Stimulated activated memory B cell treated with anti-CD40 and anti-IgM and Interleukin-4, amounts not matched to agents 10 μg/mL and 1 μg/mL and 100 μg/mL, for 72 hours (primary cell): ENCODE data around the gene DBP.
"Not testable (repeated sequence)": the region's sequence is repeated elsewhere in the genome, so short reads cannot be mapped to it uniquely, and the experiment has no call there.

Source experiments
- ATAC-seq: fragments of 150-1000 bp; cut with Tn5 transposase; 2 replicates; pipeline ENCODE4 v1.10.0; 2021
- H3K27ac Mint-ChIP-seq: one replicate; pipeline ENCODE4 v1.8.0; 2022; ENCODE audit warnings: mild to moderate bottlenecking, mixed read lengths
- H3K27me3 Mint-ChIP-seq: one replicate; pipeline ENCODE4 v1.8.0; 2022; ENCODE audit warnings: mixed read lengths
- H3K36me3 Mint-ChIP-seq: one replicate; pipeline ENCODE4 v1.8.0; 2022; ENCODE audit warnings: mixed read lengths
- H3K4me1 Mint-ChIP-seq: one replicate; pipeline ENCODE4 v1.8.0; 2022; ENCODE audit warnings: mixed read lengths
- H3K4me3 Mint-ChIP-seq: one replicate; pipeline ENCODE4 v1.8.0; 2022; ENCODE audit warnings: mild to moderate bottlenecking, moderate library complexity, mixed read lengths
- H3K9me3 Mint-ChIP-seq: one replicate; pipeline ENCODE4 v1.8.0; 2022; ENCODE audit warnings: mixed read lengths

The DBP gene

GRCh38 chr19:48672994-48673393, 35.8 kb upstream of the DBP start, which contains the start of gene NTN5:
Gene NTN5 (minus strand): TSS chr19:48673017. CDS start chr19:48670986, 2,031 bp downstream.
- H3K4me3 Mint-ChIP-seq: no peak within 1 kb of the TSS
- peak; percentile 29 for ATAC-seq
- H3K36me3 Mint-ChIP-seq: no peaks in the 10 kb centered on the region
- H3K9me3 Mint-ChIP-seq: peaks cover 12% of the 10 kb centered on the region
- H3K27me3 Mint-ChIP-seq: peaks cover 22% of the 10 kb centered on the region
- H3K4me1 Mint-ChIP-seq: peaks cover 10% of the 10 kb centered on the region
- H3K27ac Mint-ChIP-seq: peak within 1 kb of the TSS; percentile 46

GRCh38 chr19:48671446-48671995, 34.3 kb upstream of the DBP start:
- Mint-ChIP-seq H3K27ac (peak overlapping the region; percentile 48), H3K9me3 (peaks cover 12% of the 10 kb centered on the region), H3K4me3 (no peak overlapping the region), H3K27me3 (peaks cover 22% of the 10 kb centered on the region), H3K4me1 (peaks cover 10% of the 10 kb centered on the region), H3K36me3 (no peaks in the 10 kb centered on the region)
- no peak for ATAC-seq

- peaks cover 21% of the 10 kb centered on the region for H3K27me3 Mint-ChIP-seq
- no peak overlapping the region for H3K4me3 Mint-ChIP-seq
- H3K4me1 Mint-ChIP-seq: peaks cover 10% of the 10 kb centered on the region
- H3K9me3 Mint-ChIP-seq: peaks cover 12% of the 10 kb centered on the region
- no peaks in the 10 kb centered on the region for H3K36me3 Mint-ChIP-seq
- peak overlapping the region; percentile 48 for H3K27ac Mint-ChIP-seq
- no peak for ATAC-seq
Measured at GRCh38 chr19:48670699-48671445, 33.7 kb upstream of the DBP start.

GRCh38 chr19:48669903-48670668, 32.9 kb upstream of the DBP start:
- H3K27me3 Mint-ChIP-seq: peaks cover 13% of the 10 kb centered on the region
- H3K36me3 Mint-ChIP-seq: no peaks in the 10 kb centered on the region
- no peak overlapping the region for H3K27ac Mint-ChIP-seq
- H3K4me1 Mint-ChIP-seq: peaks cover 3% of the 10 kb centered on the region
- peaks cover 12% of the 10 kb centered on the region for H3K9me3 Mint-ChIP-seq
- no peak for ATAC-seq
- H3K4me3 Mint-ChIP-seq: no peak overlapping the region

- Mint-ChIP-seq H3K9me3 (peaks cover 12% of the 10 kb centered on the region), H3K4me1 (no peaks in the 10 kb centered on the region), H3K36me3 (no peaks in the 10 kb centered on the region), H3K27me3 (peaks cover 4% of the 10 kb centered on the region), H3K27ac (no peak overlapping the region), H3K4me3 (no peak overlapping the region)
- no peak for ATAC-seq
Measured at GRCh38 chr19:48668761-48669160, 31.6 kb upstream of the DBP start.

GRCh38 chr19:48668332-48668731, 31.2 kb upstream of the DBP start:
- Mint-ChIP-seq H3K4me3 (no peak overlapping the region), H3K36me3 (no peaks in the 10 kb centered on the region), H3K4me1 (no peaks in the 10 kb centered on the region), H3K27ac (no peak overlapping the region), H3K9me3 (peaks cover 12% of the 10 kb centered on the region), H3K27me3 (no peaks in the 10 kb centered on the region)
- ATAC-seq: no peak

- Mint-ChIP-seq H3K36me3 (no peaks in the 10 kb centered on the region), H3K4me3 (no peak overlapping the region), H3K4me1 (peaks cover 6% of the 10 kb centered on the region), H3K27ac (no peak overlapping the region), H3K9me3 (peaks cover 12% of the 10 kb centered on the region), H3K27me3 (no peaks in the 10 kb centered on the region)
- no peak for ATAC-seq
Measured at GRCh38 chr19:48665786-48666185, 28.6 kb upstream of the DBP start.

- H3K4me1 Mint-ChIP-seq: peaks cover 10% of the 10 kb centered on the region
- peaks cover 6% of the 10 kb centered on the region for H3K9me3 Mint-ChIP-seq
- ATAC-seq: no peak
- no peaks in the 10 kb centered on the region for H3K27me3 Mint-ChIP-seq
- no peaks in the 10 kb centered on the region for H3K36me3 Mint-ChIP-seq
- H3K27ac Mint-ChIP-seq: no peak overlapping the region
- H3K4me3 Mint-ChIP-seq: no peak overlapping the region
Measured at GRCh38 chr19:48664476-48664875, 27.3 kb upstream of the DBP start.

GRCh38 chr19:48663667-48664066, 26.5 kb upstream of the DBP start:
- Mint-ChIP-seq H3K4me3 (no peak overlapping the region), H3K36me3 (no peaks in the 10 kb centered on the region), H3K9me3 (peaks cover under 1% of the 10 kb centered on the region), H3K4me1 (peaks cover 10% of the 10 kb centered on the region), H3K27me3 (no peaks in the 10 kb centered on the region), H3K27ac (no peak overlapping the region)
- no peak for ATAC-seq

- Mint-ChIP-seq H3K4me1 (peaks cover 10% of the 10 kb centered on the region), H3K27ac (no peak overlapping the region), H3K36me3 (no peaks in the 10 kb centered on the region), H3K4me3 (no peak overlapping the region), H3K27me3 (no peaks in the 10 kb centered on the region), H3K9me3 (no peaks in the 10 kb centered on the region)
- no peak for ATAC-seq
Measured at GRCh38 chr19:48661711-48662090, 24.5 kb upstream of the DBP start.

GRCh38 chr19:48660852-48661710, 23.9 kb upstream of the DBP start:
- ATAC-seq: peak; percentile 97
- Mint-ChIP-seq H3K4me1 (peaks cover 10% of the 10 kb centered on the region), H3K9me3 (no peaks in the 10 kb centered on the region), H3K4me3 (peak overlapping the region; percentile 69), H3K36me3 (no peaks in the 10 kb centered on the region), H3K27ac (peak overlapping the region; percentile 94), H3K27me3 (no peaks in the 10 kb centered on the region)

- H3K4me1 Mint-ChIP-seq: peaks cover 10% of the 10 kb centered on the region
- no peak overlapping the region for H3K4me3 Mint-ChIP-seq
- no peaks in the 10 kb centered on the region for H3K27me3 Mint-ChIP-seq
- H3K36me3 Mint-ChIP-seq: no peaks in the 10 kb centered on the region
- no peak overlapping the region for H3K27ac Mint-ChIP-seq
- H3K9me3 Mint-ChIP-seq: no peaks in the 10 kb centered on the region
- ATAC-seq: no peak
Measured at GRCh38 chr19:48659768-48660167, 22.6 kb upstream of the DBP start.

GRCh38 chr19:48658483-48658882, 21.3 kb upstream of the DBP start:
- no peak overlapping the region for H3K27ac Mint-ChIP-seq
- no peaks in the 10 kb centered on the region for H3K27me3 Mint-ChIP-seq
- peaks cover 10% of the 10 kb centered on the region for H3K4me1 Mint-ChIP-seq
- ATAC-seq: no peak
- no peak overlapping the region for H3K4me3 Mint-ChIP-seq
- H3K9me3 Mint-ChIP-seq: no peaks in the 10 kb centered on the region
- no peaks in the 10 kb centered on the region for H3K36me3 Mint-ChIP-seq

- not testable (repeated sequence) for ATAC-seq, H3K27me3 Mint-ChIP-seq, H3K9me3 Mint-ChIP-seq, H3K4me3 Mint-ChIP-seq, H3K4me1 Mint-ChIP-seq, H3K27ac Mint-ChIP-seq, H3K36me3 Mint-ChIP-seq
Measured at GRCh38 chr19:48657828-48658227, 20.6 kb upstream of the DBP start.
